DMS53 treated with DMSO at 0.1 percent for 48 hours (cell line): Measurements from ENCODE around the gene CYP2J2.
"Not testable (repeated sequence)": the region's sequence is repeated elsewhere in the genome, so short reads cannot be mapped to it uniquely, and the experiment has no call there.

Experiments
- DNase-seq: peaks from one replicate; lab custom pipeline; 2025; ENCODE audit not compliant: unreplicated experiment; lab: John Stamatoyannopoulos, UW

CYP2J2 gene

GRCh38 chr1:59877108-59877682, 49.4 kb downstream of the CYP2J2 start:
- DNase-seq = no peak

GRCh38 chr1:59871746-59872145, 54.8 kb downstream of the CYP2J2 start:
- no peak for DNase-seq

GRCh38 chr1:59866462-59866861, 60.1 kb downstream of the CYP2J2 start:
- DNase-seq = no peak

- no peak for DNase-seq
Measured at GRCh38 chr1:59857679-59858354, 68.8 kb downstream of the CYP2J2 start.

- peak; percentile 98 for DNase-seq
Measured at GRCh38 chr1:59856725-59857338, 69.7 kb downstream of the CYP2J2 start.

- not testable (repeated sequence) for DNase-seq
Measured at GRCh38 chr1:59855297-59855696, 71.3 kb downstream of the CYP2J2 start.

GRCh38 chr1:59852117-59852516, 74.5 kb downstream of the CYP2J2 start:
- DNase-seq = no peak

- no peak for DNase-seq
Measured at GRCh38 chr1:59846895-59847282, 79.7 kb downstream of the CYP2J2 start.

- DNase-seq = no peak
Measured at GRCh38 chr1:59846209-59846894, 80.2 kb downstream of the CYP2J2 start.

- DNase-seq = no peak
Measured at GRCh38 chr1:59845091-59845490, 81.5 kb downstream of the CYP2J2 start.
